G401 (cell line): ENCODE results near the gene NKX1-1. TPM values are rescaled to one million over a fixed set of nuclear protein-coding genes. Genes with fewer than 3 reads are reported as not detected.

ENCODE experiments used
- DNase-seq: peaks from one replicate; pipeline ENCODE4 v3.0.0-alpha.2; 2015; ENCODE audit warnings: low spot score
- in situ Hi-C: cut with HindIII; loops from 2 replicates; pipeline ENCODE4 v1.10.0; 2016; ENCODE audit warnings: low sequenced_read_pairs, mixed read lengths
- total RNA-seq: library from RNA; depleted of rRNA; stranded (reverse); fragments of >200 nt; shearing (Covaris generic); gene quantifications from 2 replicates; pipeline ENCODE4 v1.2.3, GENCODE V29; 2014

Gene NKX1-1
- total RNA-seq, 1 experiment from 2014 or later = not detected

DNA sequence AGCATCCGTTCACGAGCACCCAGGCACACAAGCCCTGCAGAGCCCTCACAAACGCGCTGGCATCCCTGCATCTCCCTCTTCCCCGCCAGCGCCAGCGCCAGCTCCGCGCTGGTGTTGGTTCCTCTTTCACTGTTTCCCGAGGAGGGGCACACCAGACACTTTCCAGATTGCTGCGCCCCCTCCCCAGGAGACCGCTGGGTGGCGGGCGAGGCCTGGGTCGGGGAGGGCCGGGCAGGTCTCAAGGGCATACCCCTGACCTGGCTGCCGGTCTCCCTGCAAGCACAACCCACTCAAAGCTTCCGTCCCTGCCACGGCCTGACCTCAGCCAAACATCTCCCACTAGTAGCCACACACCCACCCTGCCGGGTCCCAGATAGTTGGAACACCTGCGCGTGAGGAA, 2.2 kb upstream of the NKX1-1 start:
- DNase-seq = no peak

DNA sequence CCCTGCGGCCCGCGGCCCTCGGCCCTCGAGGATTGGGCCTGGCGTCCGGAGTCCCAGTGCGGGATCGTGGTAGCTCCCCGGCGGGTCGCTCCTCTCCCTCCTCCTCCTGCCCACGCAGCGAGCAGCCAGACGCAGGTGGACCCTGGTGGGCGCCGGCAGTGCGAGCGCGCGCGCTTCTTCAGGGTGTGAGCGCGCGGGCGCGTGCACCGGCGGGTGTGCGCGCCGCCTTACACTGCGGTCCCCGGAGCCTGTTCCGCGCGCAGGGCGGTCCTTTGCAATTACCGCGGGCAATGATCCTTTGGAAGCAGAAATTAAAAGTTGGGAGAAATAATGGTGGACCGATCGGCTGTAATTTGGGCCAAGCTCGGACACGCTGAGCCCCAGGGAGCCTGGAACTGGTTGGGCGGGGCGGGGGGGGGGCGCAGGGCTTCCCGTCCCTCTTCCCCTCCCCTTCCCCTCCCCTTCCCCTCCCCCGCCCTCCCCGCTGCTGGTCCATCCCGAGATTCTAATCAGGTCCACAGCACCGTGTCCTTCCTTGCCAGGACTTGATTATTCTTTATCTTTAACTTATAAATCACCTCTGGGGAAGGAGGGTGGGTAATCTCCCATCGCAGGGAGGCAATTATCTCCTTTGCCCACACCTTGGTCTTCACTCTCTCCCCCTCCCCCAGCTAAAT, 1.6 kb upstream of the NKX1-1 start:
- DNase-seq = no peak
- in situ Hi-C loops = loop anchor here (25.0 kb wide), 1 partner anchor 230 kb away; no protein-coding TSS in a partner anchor

More for the DNA sequence above, 2.2 kb upstream of the NKX1-1 start:
- in situ Hi-C loops = loop anchor here (25.0 kb wide), 1 partner anchor 229 kb away; no protein-coding TSS in a partner anchor

DNA sequence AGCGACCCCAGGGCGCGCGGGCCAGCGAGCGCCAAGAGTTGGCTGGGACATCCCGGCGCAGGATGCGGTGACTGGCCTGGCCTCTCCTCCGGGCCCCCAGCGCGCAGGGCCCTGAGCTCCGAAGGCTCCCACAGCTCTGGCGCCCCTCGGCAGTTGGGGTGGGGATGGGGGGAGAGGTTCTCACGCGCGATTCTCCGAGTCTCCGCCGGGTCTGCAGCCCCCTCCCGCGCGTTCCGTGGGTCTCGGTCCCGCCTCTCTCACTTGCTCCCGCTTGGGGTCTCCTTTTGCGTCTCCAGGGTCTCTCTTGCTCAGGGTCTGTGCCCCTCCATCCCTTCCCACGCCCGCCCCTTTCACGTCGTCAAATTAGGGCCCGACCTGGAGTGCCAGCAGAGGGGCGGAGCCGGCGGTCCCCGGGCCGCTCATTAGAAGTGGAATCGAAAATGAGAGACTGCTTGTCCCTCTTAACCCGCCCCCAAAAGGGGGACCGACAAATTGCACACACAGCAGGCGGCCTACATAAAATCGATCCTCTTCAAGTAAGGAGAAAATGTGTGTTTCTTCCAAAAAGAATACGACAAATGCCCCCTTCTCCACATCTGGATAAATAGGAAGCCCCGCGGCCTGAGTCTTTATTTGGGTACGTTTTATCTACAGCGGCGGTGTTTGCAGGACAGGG, 877 bp upstream of the NKX1-1 start:
- in situ Hi-C loops = loop anchor here (25.0 kb wide), 1 partner anchor 230 kb away; no protein-coding TSS in a partner anchor
- no peak for DNase-seq

DNA sequence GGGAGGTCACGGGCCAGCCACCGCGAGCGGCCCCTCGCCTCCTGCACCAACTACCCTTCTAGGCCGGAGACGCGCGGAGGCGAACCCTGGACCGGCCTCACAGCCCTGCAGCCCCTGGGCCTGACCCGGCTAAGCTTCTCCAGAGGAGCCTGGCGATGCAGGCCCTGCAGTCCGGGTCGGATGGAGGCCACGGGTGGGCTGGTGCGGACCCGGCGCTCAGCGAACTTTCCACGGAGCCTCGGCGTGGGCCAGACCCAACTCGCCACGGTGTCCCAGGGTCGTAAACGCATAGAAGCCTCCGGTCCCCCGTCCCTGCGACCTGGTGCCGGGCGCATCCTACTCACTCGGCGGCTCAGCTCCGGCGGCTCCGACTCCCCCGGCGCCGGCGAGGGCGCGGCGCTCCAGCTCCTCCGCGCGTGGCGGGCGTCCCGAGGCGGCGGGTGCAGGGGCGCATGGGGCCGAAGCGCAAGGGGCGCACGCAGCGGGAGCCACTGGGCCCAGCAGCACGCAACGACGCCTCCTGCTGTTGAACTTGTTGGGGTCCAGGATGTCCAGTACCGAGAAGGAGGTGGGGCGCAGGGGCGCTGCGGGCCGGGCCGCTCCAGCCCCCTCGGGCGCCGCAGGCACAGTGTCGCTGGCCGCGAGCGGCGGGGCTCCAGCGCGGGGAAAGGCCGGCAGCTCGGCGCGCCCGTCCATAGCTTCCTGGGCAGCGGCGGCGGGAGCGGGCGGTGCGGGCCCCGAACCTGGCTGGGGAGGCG, 427 bp downstream of the NKX1-1 start:
- DNase-seq = no peak
- in situ Hi-C loops = loop anchor here (25.0 kb wide), 1 partner anchor 231 kb away; no protein-coding TSS in a partner anchor

DNA sequence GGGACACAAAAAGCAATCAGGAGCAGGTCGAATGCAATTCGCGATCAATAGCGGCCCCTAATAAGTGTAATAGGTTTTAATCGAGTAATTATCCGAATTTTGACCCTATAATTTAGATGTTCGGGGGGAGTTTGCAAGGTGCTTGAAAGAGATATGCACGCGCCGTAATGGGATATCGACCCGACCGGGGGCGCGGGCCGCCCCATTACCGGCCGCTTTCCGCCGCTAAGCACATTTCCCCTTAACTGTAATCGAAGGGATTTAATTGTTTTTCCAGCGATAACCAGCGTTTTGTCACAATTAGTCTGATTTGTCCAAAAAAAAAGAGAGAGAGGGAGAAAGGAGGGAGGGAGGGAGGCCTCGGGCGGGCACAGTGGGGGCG, 997 bp downstream of the NKX1-1 start:
- in situ Hi-C loops = loop anchor here (25.0 kb wide), 1 partner anchor 232 kb away; no protein-coding TSS in a partner anchor
- DNase-seq = no peak

DNA sequence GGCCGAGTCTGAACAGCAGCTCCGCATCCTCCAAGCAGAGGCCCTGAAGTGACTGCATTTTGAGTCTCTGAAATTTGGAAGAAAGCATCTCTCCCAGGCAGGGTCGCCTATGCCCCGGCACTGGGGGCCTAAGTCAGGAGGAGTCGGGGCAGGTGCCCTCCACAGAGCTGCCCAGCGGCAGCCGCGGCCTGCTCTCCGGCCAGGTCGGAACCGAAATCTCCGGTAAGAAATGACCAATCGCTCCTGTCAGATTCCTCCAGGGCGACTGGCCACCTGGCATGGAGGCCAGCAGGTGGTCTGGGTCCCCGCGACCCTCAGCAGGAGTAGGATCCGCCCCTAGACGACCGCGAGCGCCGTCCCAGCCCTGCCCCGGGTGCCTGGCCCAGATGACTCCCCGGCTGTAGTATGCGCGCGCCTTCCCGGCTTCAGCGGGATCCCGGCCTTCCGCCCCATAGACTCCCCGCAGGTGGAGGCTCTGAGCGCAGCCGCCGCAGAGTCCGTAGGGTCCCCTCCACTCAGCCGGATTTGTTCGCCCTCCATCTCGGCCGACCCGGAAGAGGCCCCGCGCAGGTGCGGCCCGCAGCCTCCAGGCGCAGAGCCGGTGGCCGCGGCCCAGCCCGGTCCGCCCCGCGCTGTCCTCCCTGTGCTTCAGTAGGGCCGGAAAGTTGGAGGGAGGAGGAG, 1.5 kb downstream of the NKX1-1 start:
- in situ Hi-C loops = loop anchor here (25.0 kb wide), 1 partner anchor 233 kb away; no protein-coding TSS in a partner anchor
- DNase-seq = no peak

DNA sequence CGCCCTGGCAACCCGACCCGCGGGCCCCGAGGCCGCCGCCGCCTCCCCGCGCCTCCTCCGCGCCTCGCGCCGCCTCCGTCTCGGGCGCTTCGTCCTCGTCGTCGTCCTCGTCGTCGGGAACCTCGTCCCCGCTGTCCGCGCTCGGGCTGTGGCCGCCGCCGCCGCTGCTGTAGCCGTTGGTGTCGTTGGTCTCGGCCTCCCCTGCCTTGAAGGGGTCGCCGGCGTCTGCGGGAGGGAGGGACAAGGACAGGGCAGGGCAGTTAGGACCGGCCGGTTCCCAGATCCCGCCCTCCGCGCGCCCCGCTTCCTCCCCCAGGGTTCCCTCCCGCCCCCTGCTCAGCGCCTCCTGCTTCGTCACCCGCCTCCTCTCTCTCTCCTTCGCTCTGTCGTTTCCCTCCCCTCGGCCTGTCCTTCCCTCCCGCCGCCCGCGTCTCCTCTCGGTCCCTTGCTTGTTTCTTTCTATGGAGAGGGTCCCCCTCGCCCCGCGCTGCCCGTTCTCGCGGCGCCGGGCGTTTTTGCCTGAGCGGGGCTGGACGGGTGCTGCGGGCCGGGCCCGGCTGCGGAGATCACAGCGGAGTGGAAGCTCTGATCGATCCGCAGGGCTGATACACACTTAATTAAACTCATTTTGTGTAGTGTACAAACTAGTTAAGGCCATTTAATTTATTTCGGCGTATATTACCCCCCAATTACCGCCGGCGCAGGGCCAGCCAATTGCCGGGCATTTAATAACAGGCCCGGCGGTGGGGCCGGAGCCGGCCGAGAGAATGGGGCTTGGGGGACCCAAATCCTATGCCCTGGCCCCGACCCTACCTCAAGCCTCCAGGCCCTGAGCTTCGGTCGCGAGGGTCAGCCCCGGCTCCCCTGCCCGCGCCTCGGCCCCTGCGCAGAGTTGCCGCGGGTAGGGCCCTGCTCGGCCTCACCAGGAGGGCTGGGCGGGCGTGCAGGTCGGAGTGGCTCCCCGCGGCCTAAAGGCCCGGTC, 2.4 kb downstream of the NKX1-1 start:
- DNase-seq = no peak
- in situ Hi-C loops = loop anchor here (25.0 kb wide), 1 partner anchor 233 kb away; no protein-coding TSS in a partner anchor

DNA sequence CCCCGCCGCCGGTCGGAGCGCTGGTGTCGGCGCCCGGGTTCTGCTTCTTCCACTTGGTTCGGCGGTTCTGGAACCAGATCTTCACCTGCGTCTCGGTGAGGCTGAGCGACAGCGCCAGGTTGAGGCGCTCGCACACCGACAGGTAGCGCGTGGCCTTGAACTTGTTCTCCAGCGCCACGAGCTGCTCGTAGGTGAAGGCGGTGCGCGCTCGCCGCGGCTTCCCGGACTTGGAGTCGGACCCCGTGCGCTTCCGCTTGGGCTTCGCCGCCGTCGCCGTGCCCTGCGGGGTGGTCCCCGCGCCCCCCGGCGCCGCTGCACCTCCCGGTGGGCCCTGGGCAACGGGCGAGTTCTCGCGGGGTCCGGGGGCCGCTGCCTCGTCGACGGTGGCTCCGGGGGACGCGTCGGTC, 3.1 kb downstream of the NKX1-1 start:
- DNase-seq = no peak

DNA sequence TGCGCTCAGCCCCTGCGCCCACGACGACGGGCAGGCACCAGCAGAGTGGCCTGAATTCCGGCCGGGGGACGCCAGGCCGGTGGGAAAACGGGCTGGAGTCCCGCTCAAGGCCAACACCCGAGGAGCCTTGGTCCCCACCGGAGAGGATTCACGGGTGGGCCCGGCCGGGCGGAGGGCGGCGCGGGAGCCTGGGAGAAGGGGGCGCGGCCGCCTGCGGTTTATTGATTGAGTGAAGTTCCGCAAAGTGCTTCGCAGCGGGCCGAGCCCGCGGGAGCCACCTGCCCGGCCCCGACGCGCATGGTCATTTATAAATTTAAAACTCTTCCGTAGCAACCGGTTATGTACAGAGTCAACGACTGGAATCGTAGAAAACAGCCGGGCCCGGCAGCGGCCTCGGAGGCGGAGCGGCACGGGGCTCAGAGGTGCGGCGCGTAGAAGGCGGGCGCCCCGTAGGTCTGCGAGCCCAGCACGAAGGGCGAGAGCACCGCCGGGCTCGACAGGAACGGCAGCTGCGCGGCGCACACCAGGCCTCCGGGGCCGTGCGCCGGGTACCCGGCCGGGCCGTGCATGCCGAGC, 3.6 kb downstream of the NKX1-1 start:
- DNase-seq = no peak
- in situ Hi-C loops = loop anchor here (25.0 kb wide), 1 partner anchor 235 kb away; no protein-coding TSS in a partner anchor

More for the DNA sequence above, 3.1 kb downstream of the NKX1-1 start:
- in situ Hi-C loops = loop anchor here (25.0 kb wide), 1 partner anchor 234 kb away; no protein-coding TSS in a partner anchor

DNA sequence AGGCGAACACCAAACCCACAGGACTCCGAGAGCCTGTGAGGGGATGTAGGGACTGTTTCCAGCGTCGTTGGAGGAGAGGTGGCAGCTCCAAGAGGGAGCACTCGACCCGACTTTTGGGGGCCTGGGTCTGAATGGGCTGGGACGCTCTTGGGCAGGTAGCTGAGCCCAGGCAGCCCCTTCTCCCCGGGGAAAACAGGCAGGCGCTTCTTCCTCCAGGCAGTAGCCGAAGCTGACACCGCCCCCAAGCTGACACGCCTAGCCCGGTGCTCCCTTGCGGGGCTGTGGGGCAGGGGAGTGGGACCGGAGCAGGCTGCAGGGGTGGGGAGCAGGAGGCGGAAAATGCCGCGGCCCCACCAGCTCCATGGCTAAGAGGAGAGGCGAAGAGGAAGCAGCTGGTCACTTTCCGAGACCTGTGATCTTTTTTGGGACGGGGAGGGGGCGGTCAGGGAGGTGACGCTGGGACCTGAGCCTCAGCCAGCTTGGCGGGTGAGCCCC, 4.2 kb downstream of the NKX1-1 start:
- no peak for DNase-seq
- in situ Hi-C loops = loop anchor here (25.0 kb wide), 1 partner anchor 235 kb away; no protein-coding TSS in a partner anchor

DNA sequence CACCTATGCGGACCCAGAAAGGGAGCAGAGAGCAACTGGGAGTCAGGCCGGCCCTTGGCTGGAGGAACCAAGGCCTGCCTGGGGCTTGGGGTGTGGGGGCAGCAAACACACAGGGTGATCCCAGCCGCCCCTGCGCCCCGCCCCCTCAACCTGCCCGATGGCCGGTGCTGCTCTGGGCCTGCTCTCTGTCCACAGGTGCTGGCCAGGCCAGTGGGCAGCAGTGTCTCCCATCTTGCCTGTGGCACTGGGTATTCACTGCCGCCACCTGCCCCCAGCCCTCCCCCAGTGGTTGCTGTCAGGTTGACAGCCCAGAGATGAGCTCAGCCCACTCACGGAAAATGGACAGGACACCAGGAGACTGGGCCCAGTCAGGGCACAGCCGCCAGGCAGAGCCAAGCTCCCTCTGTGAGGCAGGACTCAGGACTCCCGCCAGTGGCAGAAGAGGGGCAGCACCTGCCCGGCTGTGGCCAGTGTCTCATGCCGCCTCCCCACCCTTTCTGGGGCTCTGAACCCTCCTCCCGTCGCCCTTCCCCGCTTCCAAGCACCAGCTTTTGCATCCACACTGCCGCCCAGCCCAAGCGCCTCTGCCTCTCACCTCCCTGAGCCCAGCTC, 4.7 kb downstream of the NKX1-1 start:
- in situ Hi-C loops = loop anchor here (25.0 kb wide), 1 partner anchor 236 kb away; no protein-coding TSS in a partner anchor
- no peak for DNase-seq

DNA sequence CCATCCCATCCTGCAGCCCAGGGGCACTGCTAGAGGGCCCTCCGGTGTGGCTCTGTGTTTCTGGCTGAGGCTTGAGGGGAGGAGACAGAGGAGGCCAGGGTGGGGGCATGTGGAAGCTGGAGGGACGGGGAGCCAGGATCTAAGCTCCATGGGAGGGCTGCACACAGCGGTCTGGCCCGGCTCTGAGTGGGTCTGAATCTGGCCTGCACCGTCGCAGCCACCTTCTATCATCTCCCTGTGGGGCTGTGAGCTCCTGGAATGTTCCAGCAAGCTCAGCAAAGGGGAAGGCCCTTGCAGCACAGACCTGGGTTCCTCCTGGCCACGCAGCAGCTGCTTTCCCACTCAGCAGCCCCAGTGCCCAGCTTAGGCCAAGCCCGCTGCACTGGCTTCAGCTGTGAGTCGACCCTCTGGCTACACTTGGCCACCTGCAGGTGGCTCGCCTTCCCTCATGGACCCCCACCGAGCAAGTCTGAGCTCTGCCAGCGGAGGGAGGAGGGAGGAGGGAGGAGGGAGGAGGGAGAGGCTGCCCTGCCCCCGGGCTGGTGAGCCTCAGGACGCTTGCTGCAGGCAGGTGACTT, 5.3 kb downstream of the NKX1-1 start:
- DNase-seq = no peak
- in situ Hi-C loops = loop anchor here (25.0 kb wide), 1 partner anchor 236 kb away; no protein-coding TSS in a partner anchor

DNA sequence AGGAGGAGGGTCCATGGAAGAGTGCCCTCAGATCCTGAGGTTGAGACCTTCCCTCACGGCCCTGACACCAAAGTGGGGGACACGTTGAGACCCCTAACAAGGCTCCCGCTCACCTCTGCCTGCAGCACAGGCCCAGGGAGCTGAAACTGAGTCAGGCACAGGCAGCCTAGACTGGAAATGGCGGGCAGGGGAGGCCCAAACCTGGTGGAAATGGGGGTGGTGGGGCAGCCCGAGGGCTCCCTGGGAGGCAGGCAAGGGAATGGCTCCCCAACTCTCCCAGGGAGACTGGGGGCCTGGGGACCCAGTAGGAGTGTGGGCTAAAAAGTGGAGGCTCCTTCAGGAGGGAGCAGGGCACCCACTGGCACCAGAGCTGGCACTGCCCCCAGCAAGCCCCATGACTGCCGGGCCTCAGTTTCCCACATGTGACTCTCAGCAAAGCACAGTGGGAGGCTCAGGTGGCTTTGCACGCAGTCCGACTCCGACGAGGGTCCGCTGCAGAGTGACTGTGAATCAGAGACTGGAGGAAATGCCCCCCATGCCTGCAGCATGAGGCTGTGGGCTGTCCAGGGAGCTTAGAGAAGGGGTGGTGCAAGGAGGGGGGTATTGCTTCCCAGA, 5.9 kb downstream of the NKX1-1 start:
- DNase-seq = no peak
- in situ Hi-C loops = loop anchor here (25.0 kb wide), 1 partner anchor 237 kb away; no protein-coding TSS in a partner anchor

DNA sequence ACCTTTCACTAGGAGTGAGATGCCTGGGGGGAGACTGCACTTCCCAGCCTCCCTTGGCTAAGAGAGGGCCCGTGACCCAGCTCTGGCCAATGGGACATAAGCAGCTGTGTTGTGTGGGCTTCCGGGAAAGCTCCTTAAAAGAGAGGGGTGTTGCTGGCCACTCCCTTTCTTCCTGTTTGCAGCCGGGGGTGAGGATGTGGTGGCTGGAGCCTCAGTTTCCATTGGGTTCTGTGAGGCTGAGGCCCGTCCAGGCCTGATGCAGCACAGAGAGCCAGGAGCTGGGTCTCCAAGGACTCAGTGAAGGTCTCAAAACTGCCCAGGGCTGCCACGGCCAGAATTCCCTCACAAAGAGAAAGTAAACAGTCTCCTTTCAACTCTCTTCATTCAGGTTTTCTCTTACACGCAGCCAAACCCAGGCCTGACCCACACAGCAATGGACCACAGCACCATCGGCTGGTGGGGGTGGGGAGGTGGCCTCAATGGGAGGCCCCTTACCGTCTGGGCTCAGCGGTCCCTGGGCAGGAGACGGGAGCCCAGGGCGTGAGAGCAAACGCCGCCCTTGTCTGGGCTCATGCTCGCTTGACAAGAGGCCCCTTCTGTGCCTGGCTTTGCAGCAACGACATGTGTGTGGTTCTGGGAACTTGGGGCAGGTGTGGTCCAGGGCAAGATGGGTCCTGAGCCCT, 6.6 kb downstream of the NKX1-1 start:
- no peak for DNase-seq
- in situ Hi-C loops = loop anchor here (25.0 kb wide), 1 partner anchor 238 kb away; no protein-coding TSS in a partner anchor
